GM23248 (cell line): ENCODE results near the gene CEP41. TPM values are rescaled to one million over a fixed set of nuclear protein-coding genes. Genes with fewer than 3 reads are reported as not detected.

ENCODE experiments used
- DNase-seq: peaks from one replicate; pipeline ENCODE4 v3.0.0-alpha.2; 2015
- H2AFZ ChIP-seq: fragments of 200-600 bp; sonication (generic); 2 replicates; pipeline ENCODE4 v1.6.1; 2016; ENCODE audit warnings: antibody characterized with exemption
- H3F3A ChIP-seq: fragments of 200-600 bp; sonication (generic); 2 replicates; pipeline ENCODE4 v1.6.1; 2016; ENCODE audit warnings: mild to moderate bottlenecking, antibody characterized with exemption, mixed run types; ENCODE audit not compliant: insufficient read depth
- H3K27ac ChIP-seq: fragments of 200-600 bp; sonication (generic); 2 replicates; pipeline ENCODE4 v1.5.1; 2016; ENCODE audit warnings: mild to moderate bottlenecking
- H3K27me3 ChIP-seq: fragments of 200-600 bp; sonication (generic); replicated peaks from 2 replicates; pipeline ENCODE4 v1.6.1; 2016; ENCODE audit warnings: mild to moderate bottlenecking; ENCODE audit not compliant: insufficient read depth
- H3K36me3 ChIP-seq: fragments of 200-600 bp; sonication (generic); 2 replicates; pipeline ENCODE4 v1.6.1; 2016; ENCODE audit warnings: low read depth, mild to moderate bottlenecking
- H3K4me1 ChIP-seq: fragments of 200-600 bp; sonication (generic); 2 replicates; pipeline ENCODE4 v1.6.1; 2016; ENCODE audit warnings: mild to moderate bottlenecking; ENCODE audit not compliant: insufficient read depth
- H3K4me2 ChIP-seq: fragments of 200-600 bp; sonication (generic); one replicate; pipeline ENCODE4 v1.6.1; 2016; ENCODE audit warnings: mild to moderate bottlenecking; ENCODE audit not compliant: unreplicated experiment
- H3K4me3 ChIP-seq: fragments of 200-600 bp; sonication (generic); 2 replicates; pipeline ENCODE4 v1.5.1; 2016; ENCODE audit warnings: mild to moderate bottlenecking
- H3K79me2 ChIP-seq: fragments of 200-600 bp; sonication (generic); 2 replicates; pipeline ENCODE4 v1.6.1; 2016; ENCODE audit warnings: mild to moderate bottlenecking; ENCODE audit not compliant: insufficient read depth
- H3K9ac ChIP-seq: fragments of 200-600 bp; sonication (generic); 2 replicates; pipeline ENCODE4 v1.6.1; 2016; ENCODE audit warnings: mild to moderate bottlenecking
- H3K9me2 ChIP-seq: fragments of 200-600 bp; sonication (generic); 2 replicates; pipeline ENCODE4 v1.6.1; 2016; ENCODE audit warnings: mixed run types, mild to moderate bottlenecking, moderate library complexity; ENCODE audit not compliant: insufficient read depth
- H3K9me3 ChIP-seq: fragments of 200-600 bp; sonication (generic); one replicate; pipeline ENCODE4 v1.6.1; 2017; ENCODE audit warnings: low read depth
- H4K20me1 ChIP-seq: fragments of 200-600 bp; sonication (generic); 2 replicates; pipeline ENCODE4 v1.6.0; 2016; ENCODE audit not compliant: insufficient read depth
- EZH2 ChIP-seq: fragments of 200-600 bp; sonication (generic); IDR thresholded peaks from 2 replicates; pipeline ENCODE4 v1.6.1; 2018; ENCODE audit warnings: antibody characterized with exemption, mild to moderate bottlenecking; ENCODE audit not compliant: insufficient read depth, poor library complexity, severe bottlenecking
- EZH2phosphoT487 ChIP-seq: fragments of 200-600 bp; sonication (generic); IDR thresholded peaks from 2 replicates; pipeline ENCODE4 v1.6.1; 2018; ENCODE audit warnings: antibody characterized with exemption, moderate library complexity, mild to moderate bottlenecking, low read depth; ENCODE audit not compliant: insufficient read depth
- WGBS, 2 experiments: methylation state at CpG; one replicate each; pipeline ENCODE4 v1.1.6; 2015 to 2017; ENCODE audit warnings: low lambda C conversion rate in 2 of 2, low coverage in 1 of 2; ENCODE audit errors: missing lambda C conversion rate in 2 of 2; 5-methylcytosine and 5-hydroxymethylcytosine counted together
- in situ Hi-C: fragments of 300-500 bp; cut with MboI; formaldehyde crosslinking; loops from 2 replicates; pipeline ENCODE4 v1.15.0; 2020
- polyA plus RNA-seq: library from polyadenylated mRNA; unstranded; fragments of >200 nt; fragmentation: Nextera tagmentation; extraction: Ambion mirVana; gene quantifications from 2 replicates; pipeline ENCODE4 v1.2.1, GENCODE V29; 2016
- total RNA-seq: library from RNA; depleted of rRNA; stranded (reverse); fragments of >200 nt; shearing (Covaris generic); gene quantifications from 2 replicates; pipeline ENCODE4 v1.2.3, GENCODE V29; 2014

CEP41 gene
- total and polyA plus RNA-seq, 2 experiments from 2014 or later: 18.3 to 32.3 TPM

DNA sequence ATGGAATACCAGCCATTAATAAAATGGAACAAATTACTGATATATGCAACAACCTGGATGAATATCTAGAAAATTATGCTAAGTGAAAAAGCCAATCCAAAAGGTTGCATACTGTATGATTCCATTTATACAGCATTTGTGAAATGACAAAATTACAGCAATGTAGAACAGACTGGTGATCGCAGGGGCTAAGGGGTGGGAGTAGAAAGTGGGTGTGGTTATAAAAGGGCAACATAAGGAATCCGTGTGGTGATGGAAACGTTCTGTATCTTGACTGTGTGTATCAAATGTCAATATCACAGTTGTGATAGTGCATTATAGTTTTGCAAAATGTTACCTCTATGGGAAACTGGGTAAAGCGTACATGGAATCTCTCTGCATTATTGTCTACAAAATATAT is 15.0 kb downstream of the CEP41 start:
- WGBS, 2 experiments: 70 to 74% methylated on average over 4 of the region's 4 CpGs
- no peak overlapping the region for H3K4me2 ChIP-seq
- H3K9ac ChIP-seq: no peak overlapping the region
- DNase-seq: no peak
- no peaks in the 10 kb centered on the region for H3K9me2 ChIP-seq
- H2AFZ ChIP-seq: no peak overlapping the region
- no peaks in the 10 kb centered on the region for H3K36me3 ChIP-seq
- H3K4me1 ChIP-seq: peaks cover 25% of the 10 kb centered on the region
- no peaks in the 10 kb centered on the region for H4K20me1 ChIP-seq
- in situ Hi-C loops: no loop called here
- H3K79me2 ChIP-seq: no peaks in the 10 kb centered on the region
- peaks cover 13% of the 10 kb centered on the region for H3F3A ChIP-seq
- no peak for TF ChIP-seq EZH2
- no peak for TF ChIP-seq EZH2phosphoT487
- no peak overlapping the region for H3K27ac ChIP-seq
- no peaks in the 10 kb centered on the region for H3K9me3 ChIP-seq
- no peaks in the 10 kb centered on the region for H3K27me3 ChIP-seq
- no peak overlapping the region for H3K4me3 ChIP-seq

DNA sequence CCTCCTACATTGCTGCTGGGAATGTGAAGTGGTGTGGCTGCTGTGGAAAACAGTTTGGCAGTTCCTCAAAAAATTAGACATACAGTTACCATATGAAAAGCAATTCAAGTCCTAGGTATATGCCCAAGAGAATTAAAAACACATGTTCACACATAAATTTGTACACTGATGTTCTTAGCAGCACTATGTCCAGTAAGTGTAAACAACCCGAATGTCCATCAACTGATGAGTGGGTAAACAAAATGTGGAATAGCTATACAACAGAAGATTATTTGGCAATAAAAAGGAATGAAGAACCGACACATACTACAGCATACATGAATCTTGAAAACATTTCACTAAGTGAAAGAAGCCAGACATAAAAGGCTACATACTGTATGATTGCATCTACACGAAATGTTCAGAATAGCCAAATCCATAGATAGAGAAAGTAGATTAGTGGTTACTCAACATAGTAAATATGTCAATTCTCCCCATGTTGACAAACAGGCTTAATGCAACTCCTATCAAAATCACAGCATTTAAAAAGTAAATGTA is 17.2 kb downstream of the CEP41 start:
- TF ChIP-seq EZH2: no peak
- TF ChIP-seq EZH2phosphoT487: no peak
- in situ Hi-C loops: no loop called here
- no peaks in the 10 kb centered on the region for H3K79me2 ChIP-seq
- no peaks in the 10 kb centered on the region for H3K27me3 ChIP-seq
- H3K9me2 ChIP-seq: no peaks in the 10 kb centered on the region
- no peak overlapping the region for H2AFZ ChIP-seq
- DNase-seq: no peak
- no peaks in the 10 kb centered on the region for H4K20me1 ChIP-seq
- H3K9ac ChIP-seq: no peak overlapping the region
- H3F3A ChIP-seq: peaks cover 4% of the 10 kb centered on the region; the same call in 1 of the 2 replicates
- H3K36me3 ChIP-seq: no peaks in the 10 kb centered on the region
- H3K27ac ChIP-seq: no peak overlapping the region
- no peak overlapping the region for H3K4me3 ChIP-seq
- 82 to 93% methylated on average over 3 of the region's 3 CpGs for WGBS, 2 experiments
- no peak overlapping the region for H3K4me2 ChIP-seq
- no peaks in the 10 kb centered on the region for H3K9me3 ChIP-seq
- peaks cover 17% of the 10 kb centered on the region; the same call in 1 of the 2 replicates for H3K4me1 ChIP-seq

DNA sequence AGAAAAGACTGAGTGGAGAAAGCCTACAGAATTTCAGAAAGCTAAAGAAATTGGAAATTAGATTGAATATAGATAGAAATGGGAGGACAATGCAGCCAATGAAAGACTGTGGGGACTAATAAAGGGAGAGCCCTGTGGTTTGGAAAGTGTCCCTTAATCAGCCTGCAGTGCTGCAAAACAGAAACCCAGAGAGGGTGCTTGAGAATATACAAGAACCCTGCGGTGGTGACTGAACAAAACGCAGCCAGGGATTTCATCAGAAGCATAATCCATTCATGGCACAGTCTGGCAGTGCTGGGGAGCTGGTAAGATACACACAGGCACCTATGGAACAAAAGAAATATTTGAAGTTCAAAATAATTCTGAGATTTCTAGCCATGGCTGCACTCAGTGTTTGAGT is 19.1 kb downstream of the CEP41 start:
- WGBS, 2 experiments: 31 to 40% methylated on average over 2 of the region's 2 CpGs
- no peak overlapping the region for H3K4me3 ChIP-seq
- H3F3A ChIP-seq: peaks cover 4% of the 10 kb centered on the region; the same call in 1 of the 2 replicates
- H2AFZ ChIP-seq: peak overlapping the region; percentile 3
- in situ Hi-C loops: no loop called here
- H3K9me2 ChIP-seq: no peaks in the 10 kb centered on the region
- no peaks in the 10 kb centered on the region for H3K9me3 ChIP-seq
- peak; percentile 67 for DNase-seq
- H3K27me3 ChIP-seq: no peaks in the 10 kb centered on the region
- no peak for TF ChIP-seq EZH2
- no peak for TF ChIP-seq EZH2phosphoT487
- H3K4me2 ChIP-seq: peak overlapping the region; percentile 14
- peak overlapping the region; percentile 30 for H3K9ac ChIP-seq
- no peaks in the 10 kb centered on the region for H3K79me2 ChIP-seq
- peak overlapping the region; percentile 55 for H3K27ac ChIP-seq
- peaks cover 17% of the 10 kb centered on the region; the same call in 1 of the 2 replicates for H3K4me1 ChIP-seq
- no peaks in the 10 kb centered on the region for H3K36me3 ChIP-seq
- no peaks in the 10 kb centered on the region for H4K20me1 ChIP-seq

DNA sequence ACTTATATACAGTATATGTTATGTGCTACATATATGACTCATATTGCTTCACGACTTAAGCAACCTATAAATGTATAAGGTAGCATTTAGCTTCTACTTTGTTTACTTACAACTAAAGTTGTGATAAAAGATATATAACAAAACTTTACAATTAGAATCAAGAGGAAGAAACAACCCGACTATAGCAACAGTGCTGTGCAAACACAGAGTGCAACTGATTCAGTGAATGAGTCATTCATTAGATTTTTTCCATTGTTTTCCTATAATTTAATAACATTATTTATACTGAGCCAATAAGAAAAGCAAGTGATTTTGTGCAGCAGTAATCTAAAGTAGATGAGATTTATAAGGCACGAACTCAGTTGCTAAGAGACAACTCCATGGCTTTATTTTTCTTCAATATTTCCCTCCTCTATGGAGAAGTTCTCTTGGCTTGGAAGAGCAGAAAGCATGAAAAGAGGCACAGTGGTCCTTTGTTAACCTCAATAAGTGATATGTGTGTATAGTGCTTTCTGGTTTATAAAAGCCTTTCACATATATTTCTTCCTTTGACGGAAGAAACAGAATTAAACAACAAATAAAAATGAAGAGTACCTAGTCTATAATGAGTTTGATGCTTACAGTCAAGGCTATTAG is 19.8 kb downstream of the CEP41 start:
- Histone ChIP-seq H3K4me2 (peak overlapping the region; percentile 14), H3K27me3 (no peaks in the 10 kb centered on the region)
- TF ChIP-seq EZH2phosphoT487 (no peak), EZH2 (no peak)

More for the DNA sequence above, 19.8 kb downstream of the CEP41 start:
- 31 to 32% methylated on average over 4 of the region's 4 CpGs for WGBS, 2 experiments
- peak overlapping the region; percentile 55 for H3K27ac ChIP-seq
- no peaks in the 10 kb centered on the region for H4K20me1 ChIP-seq
- no peaks in the 10 kb centered on the region for H3K9me2 ChIP-seq
- no peaks in the 10 kb centered on the region for H3K79me2 ChIP-seq
- H2AFZ ChIP-seq: peak overlapping the region; percentile 3; the same call in 1 of the 2 replicates
- H3K9ac ChIP-seq: peak overlapping the region; percentile 30
- peak; percentile 59 for DNase-seq
- H3K4me3 ChIP-seq: no peak overlapping the region
- H3F3A ChIP-seq: peaks cover 4% of the 10 kb centered on the region; the same call in 1 of the 2 replicates
- no peaks in the 10 kb centered on the region for H3K36me3 ChIP-seq
- peaks cover 17% of the 10 kb centered on the region; the same call in 1 of the 2 replicates for H3K4me1 ChIP-seq
- in situ Hi-C loops: no loop called here
- H3K9me3 ChIP-seq: no peaks in the 10 kb centered on the region
